ENCODE measurements around the gene GFY. TPM values are rescaled to one million over a fixed set of nuclear protein-coding genes. Genes with fewer than 3 reads are reported as not detected.

Gene GFY
- total RNA-seq, 6 experiments from 2014 or later = not detected

DNA sequence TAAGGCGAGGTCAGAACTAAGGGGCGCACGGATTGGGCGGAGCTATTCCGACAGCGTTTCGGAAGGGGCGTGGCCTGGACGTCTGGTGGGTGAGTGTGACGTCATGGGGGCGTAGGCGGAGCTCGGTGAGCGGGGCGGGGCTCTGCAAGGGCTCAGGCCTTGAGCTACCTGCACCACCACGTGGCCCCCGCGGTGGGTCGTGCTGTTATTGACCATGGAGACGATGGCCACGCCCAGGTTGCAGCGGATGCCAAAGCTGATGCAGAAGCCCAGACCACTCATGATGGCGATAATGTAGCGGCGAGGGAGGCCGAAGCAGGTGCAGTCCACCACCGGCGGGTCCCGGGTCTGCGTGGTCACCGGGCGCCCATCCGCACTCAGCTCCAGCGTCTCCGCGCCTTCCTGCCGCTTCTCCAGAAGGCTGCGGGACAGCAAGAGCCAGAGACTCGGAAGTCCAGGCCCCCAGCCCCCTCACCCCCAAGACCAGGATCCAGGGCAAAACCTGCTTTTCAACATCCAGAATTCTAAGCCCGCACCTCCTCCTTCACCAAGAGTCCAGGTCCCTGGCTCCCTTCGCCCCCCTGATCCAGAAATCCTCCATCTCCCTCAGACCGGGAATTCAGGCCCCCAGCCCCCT lies 11.3 kb downstream of the GFY start:
- Histone ChIP-seq H3K27me3 (peaks cover 7 to 20% of the 10 kb centered on the region in 2 donors), H3K9me3 (no peaks in the 10 kb centered on the region), H3K36me3 (no peaks in the 10 kb centered on the region), H3K27ac (no peak overlapping the region), H3K4me3 (no peak overlapping the region), H3K4me1 (no peaks in the 10 kb centered on the region)
- DNase-seq = no peak
- ATAC-seq = no peak
- WGBS (ENCODE audit: insufficient coverage, low coverage, low lambda C conversion rate, missing lambda C conversion rate) = 19% methylated on average over 14 of the region's 42 CpGs
- no peak for TF ChIP-seq POLR2A (IDR thresholded peaks at IDR 0.05)
- TF ChIP-seq, protein P1, sequence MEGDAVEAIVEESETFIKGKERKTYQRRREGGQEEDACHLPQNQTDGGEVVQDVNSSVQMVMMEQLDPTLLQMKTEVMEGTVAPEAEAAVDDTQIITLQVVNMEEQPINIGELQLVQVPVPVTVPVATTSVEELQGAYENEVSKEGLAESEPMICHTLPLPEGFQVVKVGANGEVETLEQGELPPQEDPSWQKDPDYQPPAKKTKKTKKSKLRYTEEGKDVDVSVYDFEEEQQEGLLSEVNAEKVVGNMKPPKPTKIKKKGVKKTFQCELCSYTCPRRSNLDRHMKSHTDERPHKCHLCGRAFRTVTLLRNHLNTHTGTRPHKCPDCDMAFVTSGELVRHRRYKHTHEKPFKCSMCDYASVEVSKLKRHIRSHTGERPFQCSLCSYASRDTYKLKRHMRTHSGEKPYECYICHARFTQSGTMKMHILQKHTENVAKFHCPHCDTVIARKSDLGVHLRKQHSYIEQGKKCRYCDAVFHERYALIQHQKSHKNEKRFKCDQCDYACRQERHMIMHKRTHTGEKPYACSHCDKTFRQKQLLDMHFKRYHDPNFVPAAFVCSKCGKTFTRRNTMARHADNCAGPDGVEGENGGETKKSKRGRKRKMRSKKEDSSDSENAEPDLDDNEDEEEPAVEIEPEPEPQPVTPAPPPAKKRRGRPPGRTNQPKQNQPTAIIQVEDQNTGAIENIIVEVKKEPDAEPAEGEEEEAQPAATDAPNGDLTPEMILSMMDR (IDR thresholded peaks at IDR 0.05) = no peak
- intact Hi-C loops (cut with DNase I) = loop anchor here (5.0 to 10.0 kb wide), 2 partner anchors 39 to 182 kb away; no protein-coding TSS in a partner anchor

DNA sequence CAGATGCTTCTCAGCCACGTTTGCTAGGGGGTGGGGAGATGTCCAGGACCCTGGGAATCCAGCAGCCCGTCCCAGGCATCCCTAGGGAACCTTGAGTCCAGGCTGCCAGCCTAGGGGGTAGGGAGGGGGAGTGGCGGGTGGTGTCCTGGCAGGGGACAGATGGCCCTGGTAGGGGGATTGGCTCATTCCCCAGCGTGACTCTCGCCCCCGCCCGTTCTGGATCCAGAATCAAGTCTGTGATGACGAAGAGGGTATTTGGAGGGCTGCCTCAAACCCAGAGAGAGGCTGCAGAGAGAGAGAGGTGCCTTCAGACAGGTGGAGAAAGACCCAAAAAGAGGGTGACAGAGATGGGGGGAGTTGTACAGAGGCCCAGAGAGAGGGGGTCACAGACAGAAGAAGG lies 12.0 kb downstream of the GFY start:
- Histone ChIP-seq H3K4me3 (no peak overlapping the region), H3K9me3 (no peaks in the 10 kb centered on the region), H3K36me3 (no peaks in the 10 kb centered on the region), H3K4me1 (no peaks in the 10 kb centered on the region), H3K27ac (no peak overlapping the region), H3K27me3 (peaks cover 3 to 15% of the 10 kb centered on the region in 2 donors)
- WGBS (ENCODE audit: insufficient coverage, low coverage, low lambda C conversion rate, missing lambda C conversion rate) = 15% methylated on average over 8 of the region's 8 CpGs
- intact Hi-C loops (cut with DNase I) = loop anchor here (5.0 to 10.0 kb wide), 2 partner anchors 40 to 182 kb away; no protein-coding TSS in a partner anchor
- DNase-seq (no peak), ATAC-seq (no peak)
- TF ChIP-seq, protein P1 (IDR thresholded peaks at IDR 0.05) = no peak
- no peak for TF ChIP-seq POLR2A (IDR thresholded peaks at IDR 0.05)

DNA sequence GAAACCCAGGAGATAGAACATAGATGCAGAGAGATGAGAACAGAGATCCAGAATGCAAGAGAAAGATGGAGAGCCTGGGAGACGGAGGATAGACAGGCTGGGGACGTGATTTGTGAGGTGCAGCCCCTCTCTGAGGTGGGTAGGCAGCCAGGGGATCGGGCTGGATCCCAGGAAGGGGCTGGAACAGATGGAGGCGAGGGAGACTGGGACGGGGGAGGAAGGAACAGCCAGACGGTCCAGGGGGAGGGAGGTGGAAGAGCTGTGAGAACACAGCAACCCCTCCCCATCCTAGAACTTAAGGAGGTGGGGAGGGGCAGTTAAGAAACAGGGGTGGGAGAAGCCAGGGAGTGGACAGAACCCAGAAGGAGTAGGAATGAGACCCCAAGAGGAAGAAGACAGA lies 13.1 kb downstream of the GFY start:
- intact Hi-C loops (cut with DNase I) = loop anchor here (5.0 to 10.0 kb wide), 2 partner anchors 41 to 183 kb away; no protein-coding TSS in a partner anchor
- H3K9me3 ChIP-seq = no peaks in the 10 kb centered on the region
- no peaks in the 10 kb centered on the region for H3K4me1 ChIP-seq
- H3K27ac ChIP-seq = no peak overlapping the region
- no peak for TF ChIP-seq POLR2A (IDR thresholded peaks at IDR 0.05)
- TF ChIP-seq, protein P1 (IDR thresholded peaks at IDR 0.05) = no peak
- ATAC-seq (no peak), DNase-seq (no peak)
- 3% methylated on average over 6 of the region's 6 CpGs for WGBS (ENCODE audit: insufficient coverage, low coverage, low lambda C conversion rate, missing lambda C conversion rate)
- H3K27me3 ChIP-seq = peaks cover 0 to 4% of the 10 kb centered on the region in 2 donors
- H3K4me3 ChIP-seq = no peak overlapping the region
- H3K36me3 ChIP-seq = no peaks in the 10 kb centered on the region

DNA sequence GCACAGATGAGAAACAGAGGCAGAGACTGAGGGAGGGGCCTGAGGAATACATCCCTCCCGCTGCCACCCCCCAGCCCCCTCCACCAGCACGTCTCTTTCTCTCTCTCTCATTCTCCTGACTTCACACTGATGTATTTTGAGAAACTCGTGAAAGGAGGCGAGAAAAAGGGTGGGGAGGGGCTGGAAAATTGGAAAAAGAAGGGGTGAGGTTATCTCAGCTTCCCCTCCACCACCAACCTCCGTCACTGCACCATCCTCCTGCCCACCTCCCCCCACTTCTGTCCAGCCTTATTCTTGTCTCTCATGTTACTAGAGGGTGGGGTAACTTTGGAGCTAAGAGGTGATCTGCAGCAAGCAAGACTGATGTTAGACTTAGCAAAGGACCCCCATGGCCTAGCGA lies 14.6 kb downstream of the GFY start:
- TF ChIP-seq, protein P1 (IDR thresholded peaks at IDR 0.05) = no peak
- TF ChIP-seq POLR2A (IDR thresholded peaks at IDR 0.05) = no peak
- intact Hi-C loops (cut with DNase I) = loop anchor here (5.0 to 10.0 kb wide), 2 partner anchors 43 to 185 kb away; no protein-coding TSS in a partner anchor
- Histone ChIP-seq H3K4me3 (no peak overlapping the region), H3K36me3 (no peaks in the 10 kb centered on the region), H3K27ac (no peak overlapping the region), H3K27me3 (peaks cover 0 to 4% of the 10 kb centered on the region in 2 donors), H3K4me1 (no peaks in the 10 kb centered on the region), H3K9me3 (no peaks in the 10 kb centered on the region)
- DNase-seq = no peak
- ATAC-seq = no peak
- 29% methylated on average over 5 of the region's 6 CpGs for whole genome bisulfite sequencing (ENCODE audit: insufficient coverage, low coverage, low lambda C conversion rate, missing lambda C conversion rate)

Data from right lobe of liver (tissue), 6 donors.